GM18526 (cell line): ENCODE results near the gene BIRC2.

ENCODE experiments used
- POLR2A ChIP-seq: IDR thresholded peaks from 3 replicates; pipeline ENCODE4 v1.6.1; 2011; ENCODE audit not compliant: insufficient read length; ENCODE audit errors: extremely low read depth

The BIRC2 gene

DNA sequence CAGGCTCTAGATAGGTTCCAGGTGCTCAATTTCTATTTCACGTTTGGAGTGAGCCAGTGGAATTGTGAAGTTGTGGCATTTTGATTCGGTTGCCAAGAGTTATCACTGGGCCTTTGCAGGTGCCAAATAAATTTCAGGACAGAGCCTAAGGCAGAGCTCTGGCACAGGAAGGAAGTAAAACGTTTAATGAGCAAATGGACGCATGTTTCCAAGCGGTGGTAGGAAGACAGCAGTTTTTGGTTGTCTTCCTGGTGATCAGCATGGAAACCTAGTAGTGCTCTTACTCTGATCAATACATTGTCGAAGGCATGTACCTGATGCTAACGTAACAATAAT is 29.3 kb upstream of the BIRC2 start:
- TF ChIP-seq POLR2A, result no peak

DNA sequence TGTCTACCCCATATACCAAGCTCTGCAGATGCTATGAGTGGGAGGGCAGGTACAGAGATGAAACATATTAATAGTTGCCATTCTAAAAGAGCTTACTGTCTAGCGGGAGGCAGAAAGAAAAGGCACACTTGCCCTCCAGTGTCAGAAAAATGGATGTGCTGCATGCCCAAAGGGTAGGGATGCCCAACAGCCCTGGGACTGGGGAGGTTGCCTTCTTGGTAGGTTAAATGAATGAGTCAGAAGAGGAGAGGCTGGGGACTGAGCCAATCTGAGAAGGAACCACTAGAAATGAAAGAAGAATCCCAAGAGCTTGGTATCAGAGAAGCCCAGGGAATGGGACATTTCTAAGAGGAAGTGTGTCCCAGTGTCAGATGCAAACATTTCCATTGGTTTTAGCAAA is 28.5 kb upstream of the BIRC2 start:
- peak; percentile 26 for TF ChIP-seq POLR2A

DNA sequence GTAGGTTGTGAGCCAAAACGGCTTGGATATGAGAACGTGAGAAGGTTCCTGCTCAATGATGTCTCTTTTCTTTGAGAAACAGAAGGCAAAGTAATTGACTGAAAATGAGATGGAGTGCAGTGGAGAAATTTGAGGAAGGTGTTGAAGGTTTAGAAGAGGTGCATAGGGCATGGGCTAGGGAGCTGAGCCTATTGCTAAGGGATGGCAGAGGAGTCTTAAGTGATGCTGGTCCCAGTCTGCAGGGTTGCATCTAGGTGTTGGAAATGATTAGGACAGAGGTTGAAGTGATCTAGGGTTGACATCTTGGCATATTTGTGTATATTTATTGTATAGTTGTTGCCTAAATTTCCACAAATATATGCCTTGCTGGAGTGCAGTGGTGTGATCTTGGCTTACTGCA is 27.5 kb upstream of the BIRC2 start:
- TF ChIP-seq POLR2A, result no peak

DNA sequence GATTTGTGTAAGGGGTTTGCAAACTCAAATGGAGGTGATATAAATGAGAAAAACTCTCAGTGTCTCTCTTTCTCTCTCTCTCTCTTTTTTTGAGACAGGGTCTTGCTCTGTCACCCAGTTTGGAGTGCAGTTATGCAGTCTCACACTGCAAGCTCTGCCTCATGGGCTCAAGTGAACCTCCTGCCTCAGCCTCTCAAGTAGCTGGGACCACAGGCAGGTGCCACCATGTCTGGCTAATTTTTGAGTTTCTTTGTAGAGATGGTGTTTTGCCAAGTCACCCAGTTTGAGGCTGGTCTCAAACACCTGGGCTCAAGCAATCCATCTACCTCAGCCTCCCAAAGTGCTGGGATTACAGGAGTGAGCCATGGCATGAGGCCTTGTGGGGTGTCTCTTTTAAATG is 26.8 kb upstream of the BIRC2 start:
- no peak for TF ChIP-seq POLR2A

DNA sequence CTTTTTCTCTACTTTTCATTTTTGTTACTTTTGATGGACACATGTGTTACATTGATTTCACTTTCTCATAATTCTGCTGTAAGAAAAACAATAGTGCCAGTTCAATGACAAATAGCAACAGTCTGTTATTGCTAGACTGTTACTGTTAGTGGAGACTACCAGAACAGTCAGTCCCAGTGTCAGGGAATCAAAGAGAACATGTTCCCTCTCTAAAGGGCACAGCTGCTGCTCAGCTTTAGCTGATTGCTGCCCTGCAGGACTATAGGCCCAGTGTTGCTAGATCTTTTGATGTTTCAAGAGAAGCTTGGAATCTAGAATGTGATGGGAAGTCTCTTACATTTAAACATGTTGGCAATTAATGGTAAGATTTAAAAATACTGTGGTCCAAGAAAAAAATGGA is 26.3 kb upstream of the BIRC2 start:
- TF ChIP-seq POLR2A, result no peak

DNA sequence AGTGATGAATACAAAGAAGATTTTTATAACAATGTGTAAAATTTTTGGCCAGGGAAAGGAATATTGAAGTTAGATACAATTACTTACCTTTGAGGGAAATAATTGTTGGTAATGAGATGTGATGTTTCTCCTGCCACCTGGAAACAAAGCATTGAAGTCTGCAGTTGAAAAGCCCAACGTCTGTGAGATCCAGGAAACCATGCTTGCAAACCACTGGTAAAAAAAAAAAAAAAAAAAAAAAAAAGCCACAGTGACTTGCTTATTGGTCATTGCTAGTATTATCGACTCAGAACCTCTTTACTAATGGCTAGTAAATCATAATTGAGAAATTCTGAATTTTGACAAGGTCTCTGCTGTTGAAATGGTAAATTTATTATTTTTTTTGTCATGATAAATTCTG is 24.5 kb upstream of the BIRC2 start:
- TF ChIP-seq POLR2A, result no peak

DNA sequence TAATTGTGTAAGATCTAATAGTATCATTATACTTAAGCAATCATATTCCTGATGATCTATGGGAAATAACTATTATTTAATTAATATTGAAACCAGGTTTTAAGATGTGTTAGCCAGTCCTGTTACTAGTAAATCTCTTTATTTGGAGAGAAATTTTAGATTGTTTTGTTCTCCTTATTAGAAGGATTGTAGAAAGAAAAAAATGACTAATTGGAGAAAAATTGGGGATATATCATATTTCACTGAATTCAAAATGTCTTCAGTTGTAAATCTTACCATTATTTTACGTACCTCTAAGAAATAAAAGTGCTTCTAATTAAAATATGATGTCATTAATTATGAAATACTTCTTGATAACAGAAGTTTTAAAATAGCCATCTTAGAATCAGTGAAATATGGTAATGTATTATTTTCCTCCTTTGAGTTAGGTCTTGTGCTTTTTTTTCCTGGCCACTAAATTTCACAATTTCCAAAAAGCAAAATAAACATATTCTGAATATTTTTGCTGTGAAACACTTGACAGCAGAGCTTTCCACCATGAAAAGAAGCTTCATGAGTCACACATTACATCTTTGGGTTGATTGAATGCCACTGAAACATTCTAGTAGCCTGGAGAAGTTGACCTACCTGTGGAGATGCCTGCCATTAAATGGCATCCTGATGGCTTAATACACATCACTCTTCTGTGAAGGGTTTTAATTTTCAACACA is 23.3 kb upstream of the BIRC2 start:
- TF ChIP-seq POLR2A, result no peak

DNA sequence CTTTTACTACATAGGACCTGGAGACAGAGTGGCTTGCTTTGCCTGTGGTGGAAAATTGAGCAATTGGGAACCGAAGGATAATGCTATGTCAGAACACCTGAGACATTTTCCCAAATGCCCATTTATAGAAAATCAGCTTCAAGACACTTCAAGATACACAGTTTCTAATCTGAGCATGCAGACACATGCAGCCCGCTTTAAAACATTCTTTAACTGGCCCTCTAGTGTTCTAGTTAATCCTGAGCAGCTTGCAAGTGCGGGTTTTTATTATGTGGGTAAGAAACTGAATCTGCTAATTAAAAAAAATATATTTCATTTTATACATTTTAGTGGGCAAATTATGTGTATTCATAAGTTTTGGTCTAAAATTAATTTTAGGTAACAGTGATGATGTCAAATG is 21.9 kb upstream of the BIRC2 start:
- TF ChIP-seq POLR2A, result no peak

DNA sequence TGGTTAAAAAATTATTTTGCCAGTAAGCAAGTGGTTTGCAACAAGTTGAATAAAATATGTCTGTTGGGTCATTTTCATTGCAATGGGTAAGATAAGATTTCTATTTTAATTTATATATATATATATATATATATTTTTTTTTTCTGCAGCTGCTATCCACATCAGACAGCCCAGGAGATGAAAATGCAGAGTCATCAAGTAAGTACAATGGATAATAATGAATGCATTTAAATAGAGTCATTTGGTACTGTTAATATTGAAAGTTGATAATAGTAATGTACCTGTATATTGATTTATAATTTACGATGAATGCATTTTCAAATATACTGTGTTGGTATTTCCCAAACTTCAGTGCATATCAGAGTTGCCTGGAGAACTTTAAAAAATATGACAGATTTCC is 18.3 kb upstream of the BIRC2 start:
- TF ChIP-seq POLR2A, result no peak

DNA sequence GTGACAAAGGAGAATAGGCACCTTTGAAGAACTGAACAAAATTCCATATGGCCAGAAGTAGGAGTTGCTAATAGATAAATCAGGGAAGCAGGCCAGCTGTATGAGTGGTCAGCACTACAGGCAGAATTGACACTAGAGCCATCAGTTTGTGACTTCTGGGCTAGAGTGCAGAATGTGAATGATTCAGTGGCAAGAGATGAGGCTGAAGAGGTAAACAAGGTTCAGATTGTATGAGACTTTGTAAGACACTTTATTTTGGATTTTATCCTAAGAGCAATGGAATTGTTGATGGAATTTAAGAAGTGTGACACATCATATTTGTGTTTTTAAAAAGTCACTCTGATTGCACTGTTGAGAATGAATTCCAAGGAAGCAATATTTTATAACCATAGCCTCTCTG is 16.8 kb upstream of the BIRC2 start:
- no peak for TF ChIP-seq POLR2A

DNA sequence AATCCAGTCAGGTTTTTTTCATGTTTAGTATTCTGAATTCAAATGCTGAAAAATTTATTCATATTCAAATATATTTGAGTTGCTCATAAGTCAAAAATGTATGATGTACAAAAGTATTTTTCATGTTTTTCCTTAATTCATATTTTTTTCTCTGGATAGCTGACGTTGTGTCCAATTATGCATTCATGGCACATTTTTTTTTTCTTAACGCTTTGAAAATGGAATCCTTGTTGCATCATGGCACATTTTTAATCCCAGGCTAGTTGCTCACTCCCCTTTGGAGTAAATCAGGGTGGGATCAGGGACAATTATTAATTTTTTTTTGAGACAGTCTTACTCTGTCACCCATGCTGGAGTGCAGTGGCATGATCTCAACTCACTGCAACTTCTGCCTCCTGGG is 15.7 kb upstream of the BIRC2 start:
- TF ChIP-seq POLR2A, result no peak

DNA sequence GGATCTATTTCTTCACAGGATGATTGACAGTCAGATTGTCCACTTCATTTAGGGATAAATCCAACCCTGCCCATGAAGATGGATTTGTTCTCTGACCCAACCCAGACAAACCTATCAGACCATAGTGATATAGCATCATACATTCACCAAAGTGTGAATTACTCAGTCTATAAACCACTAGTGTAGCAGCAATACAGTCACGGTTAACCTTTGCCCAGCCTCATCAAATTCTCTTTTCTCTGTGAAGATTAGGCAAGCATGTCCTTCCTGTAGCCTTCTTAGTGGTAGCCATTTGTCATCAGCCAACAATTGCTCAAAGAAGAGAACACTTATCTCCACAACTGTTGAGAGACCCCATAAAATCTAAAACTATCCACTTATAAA is 14.4 kb upstream of the BIRC2 start:
- peak; percentile 9 for TF ChIP-seq POLR2A

DNA sequence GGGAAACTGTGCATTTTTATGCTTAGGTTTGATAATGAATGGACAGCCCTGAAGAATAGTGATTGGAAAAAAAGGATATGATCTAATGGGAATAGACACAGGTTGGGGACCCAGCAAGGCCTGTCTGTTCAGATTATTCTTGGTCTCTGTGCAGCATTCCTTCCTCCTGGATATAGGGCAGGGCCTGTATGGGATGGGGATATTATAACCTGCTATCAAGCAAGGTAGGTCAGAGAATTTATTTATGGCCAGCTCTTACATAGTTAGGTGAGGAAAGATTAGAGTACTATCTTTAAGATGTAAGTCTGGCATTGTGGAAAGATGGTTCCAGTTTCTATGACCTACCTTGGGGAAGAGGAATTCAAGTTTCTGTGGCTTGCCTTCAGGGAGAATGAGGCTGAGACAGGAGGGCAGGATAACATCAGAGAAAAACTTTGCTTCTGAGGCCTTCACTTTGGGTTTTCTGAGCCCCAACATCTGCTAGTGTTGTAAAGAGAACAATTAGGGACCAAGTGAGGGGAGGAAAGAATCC is 8.5 kb upstream of the BIRC2 start:
- TF ChIP-seq POLR2A, result peak; percentile 14

DNA sequence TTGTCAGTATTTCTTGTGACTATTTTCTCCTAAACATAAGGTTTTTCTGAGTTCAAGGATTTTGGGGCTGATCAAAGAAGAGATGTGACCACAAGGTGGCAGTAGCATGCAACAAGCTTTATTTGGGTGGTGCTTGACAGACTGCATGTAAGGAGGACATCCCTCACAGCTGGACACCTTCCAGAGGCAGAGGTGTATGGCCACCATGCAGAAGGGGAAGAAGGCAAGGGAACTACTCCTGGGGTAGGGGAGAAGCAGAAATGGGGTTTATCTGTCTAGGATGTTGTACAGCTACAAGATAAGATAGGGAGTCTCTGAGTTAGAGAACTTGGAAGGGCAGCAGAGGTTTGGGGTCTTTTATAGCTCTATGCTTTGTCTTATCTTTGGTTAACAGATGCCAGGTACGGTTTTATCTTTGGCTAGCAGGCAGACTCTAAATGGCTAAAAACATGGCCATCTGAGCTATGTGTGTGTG is 5.1 kb upstream of the BIRC2 start:
- TF ChIP-seq POLR2A, result no peak

DNA sequence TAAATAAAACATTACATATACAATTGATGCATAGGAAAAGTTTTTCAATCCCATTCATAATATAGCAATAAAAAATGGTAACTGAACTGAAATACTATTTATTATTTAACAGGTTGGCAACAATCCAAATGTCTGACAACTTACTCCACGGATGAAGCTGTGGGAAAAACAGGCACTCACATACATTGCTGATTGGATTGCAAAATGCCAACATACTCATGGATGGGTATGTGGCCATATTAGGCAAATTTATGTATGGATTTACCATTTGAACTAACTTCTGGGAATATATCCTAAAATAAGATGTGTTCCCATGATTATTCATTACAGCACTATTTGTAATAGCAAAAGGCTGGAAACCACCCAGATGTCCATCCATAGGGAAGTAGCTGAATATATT is 3.2 kb upstream of the BIRC2 start:
- TF ChIP-seq POLR2A, result no peak

DNA sequence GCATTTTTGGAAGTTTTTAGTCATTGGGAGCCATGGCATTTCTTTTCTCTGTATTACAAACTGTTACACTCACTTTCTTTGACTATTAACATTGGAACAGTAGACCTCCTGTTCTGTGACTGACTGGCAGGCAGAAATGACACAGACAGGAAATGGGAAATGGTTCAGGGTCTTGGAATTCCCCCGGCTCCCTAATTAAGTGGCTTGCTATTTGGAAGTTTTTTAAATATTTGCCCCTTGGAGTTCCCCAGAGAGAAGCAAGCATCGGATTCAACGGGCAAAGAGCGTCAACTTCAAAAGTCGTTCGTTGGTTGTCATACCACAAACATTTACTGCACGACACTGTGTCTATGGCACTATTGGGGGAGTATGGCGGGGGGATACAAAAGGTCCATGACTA is 1.1 kb upstream of the BIRC2 start:
- no peak for TF ChIP-seq POLR2A

DNA sequence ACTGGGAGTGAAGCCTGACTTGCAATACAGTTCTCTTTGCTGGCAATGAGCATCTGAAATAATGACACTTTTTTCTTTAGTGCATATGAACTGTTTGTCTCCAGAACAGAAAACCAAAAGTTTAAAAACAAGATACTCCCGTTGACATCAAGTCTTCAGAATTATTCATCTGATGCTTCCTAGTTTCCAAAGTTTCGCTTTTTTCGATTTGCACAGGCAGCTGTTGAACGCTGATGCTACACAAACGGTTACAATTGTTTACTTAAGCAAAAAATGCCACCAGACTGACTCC is 612 bp upstream of the BIRC2 start:
- no peak for TF ChIP-seq POLR2A
